Neural progenitor cell (in vitro differentiated cells): ENCODE measurements around the gene ATP8A1.

Source experiments
- EZH2 ChIP-seq: fragments of 200-600 bp; sonication (generic); IDR thresholded peaks from 2 replicates; pipeline ENCODE4 v1.6.1; 2017; ENCODE audit warnings: antibody characterized with exemption, mild to moderate bottlenecking, moderate library complexity
- EZH2phosphoT487 ChIP-seq: fragments of 200-600 bp; sonication (generic); IDR thresholded peaks from 2 replicates; pipeline ENCODE4 v1.6.1; 2017; ENCODE audit warnings: antibody characterized with exemption
- TF ChIP-seq, protein P1 (sequence below): fragments of 200-600 bp; sonication (generic); IDR thresholded peaks from 2 replicates; pipeline ENCODE4 v1.5.1; 2017; ENCODE audit warnings: antibody characterized with exemption, mild to moderate bottlenecking

DNA sequence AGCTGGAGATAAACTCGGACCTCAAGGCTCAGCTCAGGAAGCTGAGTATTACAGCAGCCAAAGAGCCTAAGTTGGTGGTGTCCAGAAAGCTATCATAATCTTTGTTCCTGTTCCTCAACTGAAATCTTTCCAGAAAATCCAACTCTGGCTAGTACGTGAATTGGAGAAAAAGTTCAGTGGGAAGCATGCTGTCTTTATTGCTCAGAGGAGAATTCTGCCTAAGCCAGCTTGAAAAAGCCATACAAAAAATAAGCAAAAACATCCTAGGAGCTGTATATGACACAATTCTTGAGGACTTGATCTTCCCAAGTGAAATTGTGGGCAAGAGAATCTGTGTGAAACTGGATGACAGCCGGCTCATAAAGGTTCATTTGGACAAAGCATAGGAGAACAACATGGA, 185.0 kb downstream of the ATP8A1 start:
- TF ChIP-seq, protein P1, sequence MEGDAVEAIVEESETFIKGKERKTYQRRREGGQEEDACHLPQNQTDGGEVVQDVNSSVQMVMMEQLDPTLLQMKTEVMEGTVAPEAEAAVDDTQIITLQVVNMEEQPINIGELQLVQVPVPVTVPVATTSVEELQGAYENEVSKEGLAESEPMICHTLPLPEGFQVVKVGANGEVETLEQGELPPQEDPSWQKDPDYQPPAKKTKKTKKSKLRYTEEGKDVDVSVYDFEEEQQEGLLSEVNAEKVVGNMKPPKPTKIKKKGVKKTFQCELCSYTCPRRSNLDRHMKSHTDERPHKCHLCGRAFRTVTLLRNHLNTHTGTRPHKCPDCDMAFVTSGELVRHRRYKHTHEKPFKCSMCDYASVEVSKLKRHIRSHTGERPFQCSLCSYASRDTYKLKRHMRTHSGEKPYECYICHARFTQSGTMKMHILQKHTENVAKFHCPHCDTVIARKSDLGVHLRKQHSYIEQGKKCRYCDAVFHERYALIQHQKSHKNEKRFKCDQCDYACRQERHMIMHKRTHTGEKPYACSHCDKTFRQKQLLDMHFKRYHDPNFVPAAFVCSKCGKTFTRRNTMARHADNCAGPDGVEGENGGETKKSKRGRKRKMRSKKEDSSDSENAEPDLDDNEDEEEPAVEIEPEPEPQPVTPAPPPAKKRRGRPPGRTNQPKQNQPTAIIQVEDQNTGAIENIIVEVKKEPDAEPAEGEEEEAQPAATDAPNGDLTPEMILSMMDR, result no peak
- TF ChIP-seq EZH2 (no peak), EZH2phosphoT487 (no peak)
